ENCODE data around the gene GRID2.
"Not testable (repeated sequence)": the region's sequence is repeated elsewhere in the genome, so short reads cannot be mapped to it uniquely, and the experiment has no call there.

Gene GRID2

DNA sequence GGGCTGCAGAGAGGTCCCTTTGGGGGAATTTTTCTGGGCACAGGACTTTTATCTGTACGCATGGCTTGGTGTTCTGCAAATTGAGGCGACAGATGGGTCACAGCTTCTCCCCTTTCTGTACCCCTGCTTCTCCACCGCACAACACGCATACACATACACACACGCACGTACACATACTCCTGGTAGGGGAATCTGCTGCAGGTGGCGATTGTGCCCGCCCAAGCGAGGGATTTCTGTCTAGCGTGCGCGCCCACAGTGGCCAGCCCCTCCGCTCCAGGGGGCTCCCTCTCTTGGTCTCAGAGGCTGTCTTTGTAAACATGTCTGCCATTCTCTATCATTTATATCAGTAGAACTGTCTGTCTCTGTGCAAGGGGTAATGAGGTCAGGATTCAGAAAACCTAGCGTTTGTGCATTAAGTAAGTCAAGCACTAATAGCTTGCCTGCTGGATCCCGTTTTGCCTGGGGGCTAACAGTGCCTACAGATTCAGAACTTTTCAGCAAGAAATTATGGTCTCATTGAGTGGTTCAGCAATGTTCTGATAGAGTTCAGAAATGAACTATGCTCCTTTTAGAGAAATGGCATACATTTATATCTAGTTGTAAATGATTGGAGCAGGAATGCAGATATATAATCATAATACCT lies 2.2 kb downstream of the GRID2 start:
- DNase-seq: peak; percentile 30

DNA sequence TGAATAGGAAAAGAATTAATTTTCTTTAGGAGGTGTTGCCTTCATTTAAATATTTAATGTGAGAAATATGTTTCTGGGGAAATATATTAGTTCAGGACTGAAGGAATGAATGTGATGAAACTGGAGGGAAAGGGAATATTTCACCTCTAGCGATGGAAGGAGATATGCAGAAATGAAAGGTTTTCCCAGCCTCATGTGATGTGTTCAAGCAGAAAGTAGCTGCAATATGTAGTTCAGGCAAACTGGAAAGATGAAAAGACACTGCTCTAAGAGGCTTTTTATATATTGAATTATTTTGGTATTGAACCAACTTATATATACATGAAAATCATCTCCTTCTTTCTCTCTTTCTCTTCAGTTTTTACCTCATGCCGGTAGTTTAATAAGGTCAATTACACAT lies 3.4 kb downstream of the GRID2 start:
- no peak for DNase-seq

- no peak for DNase-seq
These were observed 4.1 kb downstream of the GRID2 start for GRCh38 chr4:92307866-92308265.

GRCh38 chr4:92317047-92317446 lies 13.3 kb downstream of the GRID2 start:
- no peak for DNase-seq

GRCh38 chr4:92328095-92328494 lies 24.3 kb downstream of the GRID2 start:
- peak; percentile 20 for DNase-seq

DNA sequence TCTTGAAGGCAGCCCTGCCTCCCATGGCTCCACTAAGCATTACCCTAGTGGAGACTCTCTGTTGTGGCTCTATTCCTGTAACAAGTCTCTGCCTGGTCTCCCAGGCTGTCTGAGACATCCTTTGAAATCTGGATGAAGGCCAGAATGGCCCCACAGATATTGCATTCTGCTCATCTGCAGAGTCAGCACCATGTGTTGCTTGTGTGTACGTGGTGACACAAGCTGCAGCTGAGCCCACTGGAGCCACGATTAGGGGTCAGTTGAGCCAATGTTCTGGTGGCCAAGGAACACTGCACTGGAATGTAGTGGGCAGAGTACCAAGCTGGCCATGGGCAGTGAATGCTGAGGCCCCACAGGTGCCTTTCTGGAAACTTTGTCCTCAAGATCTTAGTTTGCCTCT lies 29.2 kb downstream of the GRID2 start:
- DNase-seq: no peak

- DNase-seq: no peak
These were observed 31.1 kb downstream of the GRID2 start for GRCh38 chr4:92334716-92335350.

DNA sequence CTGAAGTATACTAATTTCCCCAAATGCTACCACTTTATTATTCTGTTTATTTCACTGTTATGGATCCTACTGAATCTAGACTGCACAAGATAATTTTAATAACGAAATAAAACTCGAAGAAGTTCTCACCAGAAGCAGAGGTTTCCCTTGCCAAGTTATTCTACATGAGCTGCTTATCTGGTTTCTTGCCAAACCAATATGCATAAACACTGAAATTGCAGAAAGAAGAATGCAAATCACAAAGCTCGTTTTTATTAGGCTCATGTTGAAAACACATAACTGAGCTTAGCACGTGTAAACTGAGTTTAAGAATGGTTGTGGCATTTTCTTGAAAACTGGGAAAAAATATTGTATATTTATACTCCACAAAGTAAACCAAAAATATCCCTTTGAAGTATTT lies 35.9 kb downstream of the GRID2 start:
- no peak for DNase-seq

DNA sequence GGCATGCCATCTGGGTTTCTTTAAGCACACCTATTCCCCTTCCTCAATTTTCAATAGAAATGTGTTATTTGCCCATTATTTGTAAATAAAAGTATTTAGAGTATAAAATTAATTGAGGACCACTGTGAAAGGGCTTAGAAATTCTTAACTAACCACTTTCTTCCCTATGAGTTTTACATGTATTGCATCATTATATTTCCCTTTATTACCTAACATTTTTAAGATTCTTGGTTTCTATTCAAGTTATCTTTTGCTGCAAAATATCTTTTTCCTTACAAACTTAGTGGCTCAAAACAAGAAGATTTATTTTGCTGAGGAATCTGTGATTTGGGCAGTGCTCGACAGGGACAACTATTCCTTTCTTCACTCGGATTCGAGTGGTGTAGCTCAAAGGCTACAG lies 40.5 kb downstream of the GRID2 start:
- no peak for DNase-seq

- no peak for DNase-seq
These were observed 42.5 kb downstream of the GRID2 start for GRCh38 chr4:92346289-92346688.

DNA sequence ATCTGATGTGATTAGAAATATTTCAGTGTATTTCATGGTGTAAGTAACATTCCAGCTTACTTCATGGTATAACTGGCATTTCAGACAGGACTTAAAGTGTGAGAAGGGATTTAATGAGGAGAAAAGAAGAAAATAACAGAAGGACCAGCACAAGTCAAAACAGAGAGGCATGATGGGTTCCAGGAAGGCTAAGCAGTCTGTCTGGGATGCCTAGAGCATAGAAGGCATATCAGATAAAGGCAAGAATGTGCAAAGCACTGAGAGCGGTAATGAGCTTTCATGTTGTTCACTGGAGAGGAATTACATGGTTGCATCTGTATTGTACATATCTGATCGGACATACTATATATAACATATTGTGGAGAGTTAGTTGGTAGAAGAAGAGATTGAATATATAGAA lies 54.2 kb downstream of the GRID2 start:
- no peak for DNase-seq

DNA sequence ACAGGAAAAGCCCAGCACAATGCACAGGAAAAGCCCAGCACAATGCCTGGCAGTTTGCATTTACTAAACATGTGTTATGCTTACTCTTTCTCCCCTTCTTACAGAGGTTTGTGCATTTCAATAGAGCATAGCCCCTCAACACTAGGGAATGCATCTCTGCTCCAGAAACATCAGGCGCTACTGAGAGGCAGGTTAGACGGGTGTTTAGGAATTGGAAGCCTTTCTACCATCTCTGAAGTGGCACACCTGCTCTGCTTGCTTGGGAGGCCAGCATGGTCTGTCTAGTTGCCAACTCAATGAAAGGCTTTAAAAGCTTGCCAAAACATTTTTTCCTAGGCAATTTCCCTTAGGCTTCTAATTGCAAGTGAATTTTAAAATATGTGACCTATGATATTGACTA lies 55.7 kb downstream of the GRID2 start:
- DNase-seq: no peak

- DNase-seq: no peak
These were observed 58.3 kb downstream of the GRID2 start for GRCh38 chr4:92362028-92362427.

DNA sequence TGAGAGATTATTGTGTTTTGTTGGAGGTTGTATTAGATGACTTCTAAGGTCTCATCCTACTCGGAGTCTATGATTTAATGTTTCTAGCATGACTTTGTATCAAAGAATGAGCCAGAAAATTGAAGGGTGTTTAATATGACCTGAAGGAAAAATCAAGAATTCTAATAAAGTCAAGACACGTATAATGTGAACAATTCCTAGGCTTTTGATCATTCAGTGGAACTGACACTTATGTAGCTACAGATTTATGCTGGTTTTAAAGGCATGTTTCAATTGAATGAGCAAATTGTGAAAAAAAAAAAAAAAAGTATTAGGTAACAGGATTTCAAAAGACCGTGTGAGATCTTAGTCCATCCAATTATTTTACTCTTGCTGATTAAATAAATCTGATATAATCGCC lies 64.9 kb downstream of the GRID2 start:
- DNase-seq: no peak

GRCh38 chr4:92381616-92382015 lies 77.8 kb downstream of the GRID2 start:
- no peak for DNase-seq

DNA sequence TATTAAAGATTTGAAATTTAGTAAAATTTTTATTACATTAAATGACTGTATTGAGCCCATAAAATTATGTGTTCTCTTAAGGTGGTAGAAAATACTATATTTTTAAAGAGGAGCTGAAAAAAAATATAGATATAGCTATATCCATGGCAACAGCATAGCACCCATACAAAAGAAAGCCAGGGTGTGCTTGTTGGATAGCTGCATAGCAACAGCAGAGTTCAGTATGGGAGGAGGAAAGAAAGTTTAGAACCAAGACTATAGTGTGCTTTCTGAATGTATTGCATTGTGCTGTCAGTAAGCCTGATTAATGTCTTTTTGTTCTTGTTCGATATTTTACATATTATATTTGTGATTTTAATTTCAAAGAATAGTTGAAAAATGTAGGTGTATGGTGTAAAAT lies 78.4 kb downstream of the GRID2 start:
- DNase-seq: no peak

- DNase-seq: peak; percentile 15
These were observed 83.8 kb downstream of the GRID2 start for GRCh38 chr4:92387459-92388069.

DNA sequence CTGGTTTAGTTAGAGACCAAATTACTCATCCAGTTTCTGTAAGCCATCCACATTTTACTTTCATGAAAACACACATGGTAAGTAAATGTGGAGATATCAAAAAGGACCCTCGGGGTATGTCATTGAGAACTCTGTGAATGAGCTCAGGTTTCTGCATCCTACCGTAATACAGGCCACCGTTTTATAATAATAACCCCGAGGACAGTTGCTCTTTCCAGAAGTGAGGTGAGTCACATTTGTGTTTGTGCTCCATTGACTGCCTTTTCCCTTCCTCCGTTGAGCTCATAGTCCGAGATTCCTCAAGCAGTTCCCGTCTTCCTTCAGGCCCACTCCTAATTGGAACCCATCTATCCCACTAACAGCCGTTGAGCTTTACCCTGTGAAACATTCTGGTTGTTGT lies 95.3 kb downstream of the GRID2 start:
- no peak for DNase-seq

GRCh38 chr4:92403525-92403924 lies 99.8 kb downstream of the GRID2 start:
- not testable (repeated sequence) for DNase-seq

DNA sequence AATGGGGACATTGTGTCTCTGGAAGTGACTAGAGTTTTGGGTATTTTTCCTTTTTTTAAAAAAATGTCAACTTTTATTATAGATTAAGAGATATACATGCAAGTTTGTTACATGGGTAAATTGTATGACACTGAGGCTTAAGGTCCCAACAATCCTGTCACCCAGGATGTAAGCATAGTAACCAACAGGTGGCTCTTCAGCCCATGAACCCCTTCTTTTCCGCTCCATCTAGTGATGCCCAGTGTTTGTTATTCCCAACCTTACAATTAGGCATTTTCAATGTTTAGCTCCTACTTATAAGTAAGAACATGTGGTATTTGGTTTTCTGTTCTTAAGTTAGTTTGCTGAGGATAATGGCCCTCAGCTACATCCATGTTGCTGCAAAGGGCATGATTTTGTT lies 102.7 kb downstream of the GRID2 start:
- DNase-seq: no peak

- no peak for DNase-seq
These were observed 118.2 kb downstream of the GRID2 start for GRCh38 chr4:92421920-92422319.

DNA sequence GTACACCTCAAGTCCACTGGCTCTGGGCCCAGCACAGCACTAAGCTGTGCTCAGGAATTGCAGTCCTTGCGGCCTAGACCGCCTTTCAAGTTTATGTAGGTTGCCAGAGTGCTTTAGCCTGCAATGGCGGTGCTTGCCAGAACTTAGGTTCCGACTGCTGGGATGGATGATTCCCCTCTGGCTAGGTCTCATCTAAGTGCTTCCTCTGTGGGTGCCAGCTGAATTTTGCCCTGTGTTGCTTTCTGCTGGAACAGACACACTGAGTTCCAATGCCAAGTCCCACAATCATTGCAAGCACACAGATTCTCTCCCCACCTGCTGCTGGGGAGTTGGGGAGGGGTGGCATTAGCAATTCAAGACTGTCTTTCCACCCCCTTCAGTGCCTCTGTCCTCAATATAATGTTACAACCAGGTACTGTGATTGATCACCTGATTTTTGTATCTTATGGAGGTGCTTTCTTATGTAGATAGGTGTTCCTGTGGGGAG lies 129.5 kb downstream of the GRID2 start:
- no peak for DNase-seq

DNA sequence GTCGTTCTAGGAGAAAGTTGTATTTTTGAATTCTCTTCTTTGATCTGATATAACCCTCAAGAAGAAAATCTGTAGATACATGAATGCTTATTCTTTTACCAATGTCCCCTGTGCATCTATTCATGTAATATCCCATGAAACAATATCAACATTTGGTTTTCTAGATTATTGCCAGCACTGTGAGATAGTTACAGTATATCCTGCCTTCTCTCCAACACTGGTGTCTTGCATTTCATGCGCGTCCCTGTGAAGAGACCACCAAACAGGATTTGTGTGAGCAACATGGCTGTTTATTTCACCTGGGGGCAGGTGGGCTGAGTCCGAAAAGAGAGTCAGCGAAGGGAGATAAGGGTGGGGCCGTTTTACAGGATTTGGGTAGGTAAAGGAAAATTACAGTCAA lies 135.0 kb downstream of the GRID2 start:
- not testable (repeated sequence) for DNase-seq

- not testable (repeated sequence) for DNase-seq
These were observed 138.4 kb downstream of the GRID2 start for GRCh38 chr4:92442131-92442530.

Measured in NCI-H510A treated with DMSO at 0.1 percent for 48 hours (cell line).